ENCODE data around the gene RGS3.

DNA sequence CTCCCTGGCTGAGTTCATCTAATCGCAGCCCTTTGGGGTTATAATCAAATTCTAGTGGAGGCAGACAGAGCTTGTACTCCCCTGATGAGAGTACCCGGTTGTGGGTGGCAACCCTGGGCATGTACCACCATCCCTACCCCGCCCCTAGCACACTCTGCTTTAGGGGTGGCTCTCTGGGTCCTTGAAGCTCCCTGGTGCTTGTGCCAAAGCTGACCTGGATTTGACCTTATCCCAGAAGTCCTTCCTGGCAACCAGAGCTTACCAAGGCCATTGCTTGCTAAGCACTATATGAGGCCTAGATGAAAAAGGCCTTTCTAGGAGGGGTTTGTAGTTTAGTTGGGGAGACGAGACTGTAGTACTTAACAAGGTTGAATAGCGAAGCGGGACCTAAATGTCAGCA, 72.2 kb downstream of the RGS3 start:
- TF ChIP-seq FOSL2 (IDR thresholded peaks at IDR 0.05): no peak
- no peak for TF ChIP-seq FOSL2 (CRISPR knock-in tag; IDR thresholded peaks at IDR 0.05)
- TF ChIP-seq, protein P1, sequence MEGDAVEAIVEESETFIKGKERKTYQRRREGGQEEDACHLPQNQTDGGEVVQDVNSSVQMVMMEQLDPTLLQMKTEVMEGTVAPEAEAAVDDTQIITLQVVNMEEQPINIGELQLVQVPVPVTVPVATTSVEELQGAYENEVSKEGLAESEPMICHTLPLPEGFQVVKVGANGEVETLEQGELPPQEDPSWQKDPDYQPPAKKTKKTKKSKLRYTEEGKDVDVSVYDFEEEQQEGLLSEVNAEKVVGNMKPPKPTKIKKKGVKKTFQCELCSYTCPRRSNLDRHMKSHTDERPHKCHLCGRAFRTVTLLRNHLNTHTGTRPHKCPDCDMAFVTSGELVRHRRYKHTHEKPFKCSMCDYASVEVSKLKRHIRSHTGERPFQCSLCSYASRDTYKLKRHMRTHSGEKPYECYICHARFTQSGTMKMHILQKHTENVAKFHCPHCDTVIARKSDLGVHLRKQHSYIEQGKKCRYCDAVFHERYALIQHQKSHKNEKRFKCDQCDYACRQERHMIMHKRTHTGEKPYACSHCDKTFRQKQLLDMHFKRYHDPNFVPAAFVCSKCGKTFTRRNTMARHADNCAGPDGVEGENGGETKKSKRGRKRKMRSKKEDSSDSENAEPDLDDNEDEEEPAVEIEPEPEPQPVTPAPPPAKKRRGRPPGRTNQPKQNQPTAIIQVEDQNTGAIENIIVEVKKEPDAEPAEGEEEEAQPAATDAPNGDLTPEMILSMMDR (IDR thresholded peaks at IDR 0.05): no peak
- TF ChIP-seq, protein P2, sequence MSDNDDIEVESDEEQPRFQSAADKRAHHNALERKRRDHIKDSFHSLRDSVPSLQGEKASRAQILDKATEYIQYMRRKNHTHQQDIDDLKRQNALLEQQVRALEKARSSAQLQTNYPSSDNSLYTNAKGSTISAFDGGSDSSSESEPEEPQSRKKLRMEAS (IDR thresholded peaks at IDR 0.05): no peak
- TF ChIP-seq, protein P3, sequence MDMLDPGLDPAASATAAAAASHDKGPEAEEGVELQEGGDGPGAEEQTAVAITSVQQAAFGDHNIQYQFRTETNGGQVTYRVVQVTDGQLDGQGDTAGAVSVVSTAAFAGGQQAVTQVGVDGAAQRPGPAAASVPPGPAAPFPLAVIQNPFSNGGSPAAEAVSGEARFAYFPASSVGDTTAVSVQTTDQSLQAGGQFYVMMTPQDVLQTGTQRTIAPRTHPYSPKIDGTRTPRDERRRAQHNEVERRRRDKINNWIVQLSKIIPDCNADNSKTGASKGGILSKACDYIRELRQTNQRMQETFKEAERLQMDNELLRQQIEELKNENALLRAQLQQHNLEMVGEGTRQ (IDR thresholded peaks at IDR 0.05): no peak
- no peak for TF ChIP-seq POLR2A (IDR thresholded peaks at IDR 0.05; ENCODE audit: low read length)
- TF ChIP-seq SMC3 (IDR thresholded peaks at IDR 0.05): no peak
- no peak for TF ChIP-seq CEBPB (IDR thresholded peaks at IDR 0.05)

Data from A549 (cell line).